SK-N-MC (cell line): ENCODE results near the gene LIN54.

ENCODE experiments used
- EZH2 ChIP-seq: fragments of 200-600 bp; sonication (generic); IDR thresholded peaks from one replicate; pipeline ENCODE4 v1.6.1; 2017; ENCODE audit warnings: antibody characterized with exemption
- FOXP2 ChIP-seq: optimal IDR thresholded peaks from 2 replicates; pipeline ENCODE3; 2011; ENCODE audit warnings: mild to moderate bottlenecking, moderate library complexity; ENCODE audit not compliant: insufficient read depth; ENCODE audit errors: extremely low read length, control extremely low read depth
- POLR2AphosphoS5 ChIP-seq: IDR thresholded peaks from 2 replicates; pipeline ENCODE4 v1.6.1; 2012; ENCODE audit warnings: mild to moderate bottlenecking, low read depth, low read length, borderline replicate concordance

DNA sequence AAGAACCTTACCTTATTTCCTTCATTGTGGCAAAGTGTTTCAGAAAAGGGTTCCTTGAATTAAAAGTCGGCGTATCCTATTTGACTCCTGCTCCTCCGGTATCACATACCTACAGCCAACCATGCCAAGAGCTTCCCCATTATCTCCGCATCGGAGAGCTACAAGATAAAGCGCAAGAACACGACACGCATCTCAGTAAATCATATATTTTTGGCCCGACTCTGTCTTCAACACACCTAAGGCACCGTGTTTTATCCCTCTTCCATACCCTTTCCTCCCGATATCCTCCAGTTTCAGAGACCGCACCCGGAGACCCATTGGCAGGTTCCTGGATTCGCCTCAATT, 110.6 kb downstream of the LIN54 start:
- no peak for TF ChIP-seq EZH2
- no peak for TF ChIP-seq POLR2AphosphoS5
- TF ChIP-seq FOXP2: no peak
